ENCODE data around the gene LRRC32.

DNA sequence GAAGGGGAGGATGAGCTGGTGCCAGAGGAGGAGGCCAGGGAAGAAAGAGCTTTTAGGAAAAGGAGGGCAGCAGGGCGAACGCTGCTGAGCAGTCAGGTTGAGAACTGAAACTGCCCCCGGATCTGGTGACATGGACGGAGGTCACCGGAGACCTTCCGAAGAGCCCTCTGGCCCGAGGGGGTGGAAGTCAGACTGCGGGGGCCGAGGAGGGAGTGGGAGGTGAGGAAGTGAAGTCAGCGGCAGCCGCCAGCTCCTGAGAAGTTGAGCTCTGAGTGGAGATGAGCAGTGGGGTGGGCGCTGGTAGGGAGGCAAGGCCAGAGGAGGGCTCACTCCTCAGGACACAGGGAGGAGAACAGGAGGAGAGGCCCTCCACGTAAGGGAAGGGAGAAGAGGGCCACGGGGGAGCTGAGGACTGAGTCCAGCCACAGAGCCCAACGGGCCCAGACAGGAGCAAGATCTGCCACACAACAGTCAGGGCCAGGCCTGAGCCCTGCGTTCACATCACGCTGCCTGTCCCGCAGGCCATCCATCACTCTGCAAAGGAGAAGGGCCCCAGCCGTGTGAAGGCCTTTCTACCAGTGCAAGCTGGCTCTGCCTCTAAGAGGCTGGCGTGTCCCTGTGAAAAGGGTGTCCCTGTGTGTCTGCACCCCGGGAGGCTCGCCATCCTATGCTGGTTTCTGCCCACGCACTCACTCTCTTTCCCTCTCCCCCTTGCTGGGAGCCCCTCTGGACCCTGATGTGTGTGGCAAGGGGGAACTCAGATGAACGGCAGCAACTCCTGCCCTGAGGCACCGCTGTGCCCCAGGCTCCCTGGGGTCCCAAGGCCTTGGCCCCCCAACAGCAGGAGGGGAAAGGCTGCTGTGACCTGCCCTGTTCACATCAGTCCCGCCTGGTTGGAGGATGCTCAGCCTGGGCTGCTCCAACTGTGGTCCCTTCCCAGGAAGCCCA lies 19.0 kb upstream of the LRRC32 start:
- TF ChIP-seq CHD1 (IDR thresholded peaks at IDR 0.05; ENCODE audit: low read depth, low read length) = no peak
- TF ChIP-seq, protein P1, sequence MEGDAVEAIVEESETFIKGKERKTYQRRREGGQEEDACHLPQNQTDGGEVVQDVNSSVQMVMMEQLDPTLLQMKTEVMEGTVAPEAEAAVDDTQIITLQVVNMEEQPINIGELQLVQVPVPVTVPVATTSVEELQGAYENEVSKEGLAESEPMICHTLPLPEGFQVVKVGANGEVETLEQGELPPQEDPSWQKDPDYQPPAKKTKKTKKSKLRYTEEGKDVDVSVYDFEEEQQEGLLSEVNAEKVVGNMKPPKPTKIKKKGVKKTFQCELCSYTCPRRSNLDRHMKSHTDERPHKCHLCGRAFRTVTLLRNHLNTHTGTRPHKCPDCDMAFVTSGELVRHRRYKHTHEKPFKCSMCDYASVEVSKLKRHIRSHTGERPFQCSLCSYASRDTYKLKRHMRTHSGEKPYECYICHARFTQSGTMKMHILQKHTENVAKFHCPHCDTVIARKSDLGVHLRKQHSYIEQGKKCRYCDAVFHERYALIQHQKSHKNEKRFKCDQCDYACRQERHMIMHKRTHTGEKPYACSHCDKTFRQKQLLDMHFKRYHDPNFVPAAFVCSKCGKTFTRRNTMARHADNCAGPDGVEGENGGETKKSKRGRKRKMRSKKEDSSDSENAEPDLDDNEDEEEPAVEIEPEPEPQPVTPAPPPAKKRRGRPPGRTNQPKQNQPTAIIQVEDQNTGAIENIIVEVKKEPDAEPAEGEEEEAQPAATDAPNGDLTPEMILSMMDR (conservative IDR thresholded peaks at IDR 0.05; ENCODE audit: low read depth, low read length) = no peak
- TF ChIP-seq POLR2A (IDR thresholded peaks at IDR 0.05; ENCODE audit: low read depth, low read length) = no peak
- no peak for TF ChIP-seq RAD21 (IDR thresholded peaks at IDR 0.05; ENCODE audit: low read length)
- no peak for TF ChIP-seq MAZ (IDR thresholded peaks at IDR 0.05; ENCODE audit: borderline replicate concordance, low read depth, low read length)
- no peak for TF ChIP-seq SMC3 (IDR thresholded peaks at IDR 0.05; ENCODE audit: low read depth, low read length)
- TF ChIP-seq, protein P2, sequence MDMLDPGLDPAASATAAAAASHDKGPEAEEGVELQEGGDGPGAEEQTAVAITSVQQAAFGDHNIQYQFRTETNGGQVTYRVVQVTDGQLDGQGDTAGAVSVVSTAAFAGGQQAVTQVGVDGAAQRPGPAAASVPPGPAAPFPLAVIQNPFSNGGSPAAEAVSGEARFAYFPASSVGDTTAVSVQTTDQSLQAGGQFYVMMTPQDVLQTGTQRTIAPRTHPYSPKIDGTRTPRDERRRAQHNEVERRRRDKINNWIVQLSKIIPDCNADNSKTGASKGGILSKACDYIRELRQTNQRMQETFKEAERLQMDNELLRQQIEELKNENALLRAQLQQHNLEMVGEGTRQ (IDR thresholded peaks at IDR 0.05; ENCODE audit: low read depth, low read length) = no peak
- no peak for TF ChIP-seq CEBPB (IDR thresholded peaks at IDR 0.05; ENCODE audit: low read depth, low read length)
- no peak for TF ChIP-seq FOS (IDR thresholded peaks at IDR 0.05; ENCODE audit: low read depth, low read length)

All from IMR-90 (cell line).